Measurements from ENCODE around the gene TXNRD2.

- TF ChIP-seq CTCF (IDR thresholded peaks at IDR 0.05) (no peak), EP300 (IDR thresholded peaks at IDR 0.05) (no peak), POLR2A (IDR thresholded peaks at IDR 0.05) (no peak)
Observed at GRCh38 chr22:19978748-19979147, 37.1 kb upstream of the TXNRD2 start.
